Endothelial cell (in vitro differentiated cells): Measurements from ENCODE around the gene NSA2. TPM values are rescaled to one million over a fixed set of nuclear protein-coding genes. Genes with fewer than 3 reads are reported as not detected.

ENCODE experiments used
- DNase-seq: peaks from one replicate; pipeline ENCODE4 v3.0.0; 2021; ENCODE audit warnings: low spot score
- H3K27ac Mint-ChIP-seq: one replicate; pipeline ENCODE4 v1.8.0; 2021; ENCODE audit warnings: mixed read lengths, inconsistent platforms; ENCODE audit not compliant: unreplicated experiment
- H3K27me3 Mint-ChIP-seq: one replicate; pipeline ENCODE4 v1.8.0; 2021; ENCODE audit warnings: mild to moderate bottlenecking, moderate library complexity, mixed read lengths, inconsistent platforms; ENCODE audit not compliant: unreplicated experiment
- H3K36me3 Mint-ChIP-seq: one replicate; pipeline ENCODE4 v1.8.0; 2021; ENCODE audit warnings: mild to moderate bottlenecking, low read depth, mixed read lengths, inconsistent platforms; ENCODE audit not compliant: unreplicated experiment
- H3K4me1 Mint-ChIP-seq: one replicate; pipeline ENCODE4 v1.8.0; 2021; ENCODE audit warnings: mild to moderate bottlenecking, mixed read lengths, inconsistent platforms; ENCODE audit not compliant: unreplicated experiment
- H3K4me3 Mint-ChIP-seq: one replicate; pipeline ENCODE4 v1.8.0; 2021; ENCODE audit warnings: mild to moderate bottlenecking, mixed read lengths, inconsistent platforms; ENCODE audit not compliant: unreplicated experiment
- H3K9me3 Mint-ChIP-seq: one replicate; pipeline ENCODE4 v1.8.0; 2021; ENCODE audit warnings: mixed read lengths, inconsistent platforms; ENCODE audit not compliant: unreplicated experiment
- CTCF ChIP-seq: fragments of 200-600 bp; sonication (generic); IDR thresholded peaks from one replicate; pipeline ENCODE4 v1.5.0; 2021; ENCODE audit warnings: antibody characterized with exemption; ENCODE audit not compliant: unreplicated experiment
- total RNA-seq: library from RNA; stranded (reverse); fragmentation: NEBNext Ultra II Directional; extraction: Animal tissue kit (Norgen Biotek cat#: 25700); gene quantifications from one replicate; pipeline ENCODE4 v1.2.1, GENCODE V29; 2021; ENCODE audit not compliant: unreplicated experiment

The NSA2 gene
- total RNA-seq, 1 donor from 2014 or later = 59.2 TPM

DNA sequence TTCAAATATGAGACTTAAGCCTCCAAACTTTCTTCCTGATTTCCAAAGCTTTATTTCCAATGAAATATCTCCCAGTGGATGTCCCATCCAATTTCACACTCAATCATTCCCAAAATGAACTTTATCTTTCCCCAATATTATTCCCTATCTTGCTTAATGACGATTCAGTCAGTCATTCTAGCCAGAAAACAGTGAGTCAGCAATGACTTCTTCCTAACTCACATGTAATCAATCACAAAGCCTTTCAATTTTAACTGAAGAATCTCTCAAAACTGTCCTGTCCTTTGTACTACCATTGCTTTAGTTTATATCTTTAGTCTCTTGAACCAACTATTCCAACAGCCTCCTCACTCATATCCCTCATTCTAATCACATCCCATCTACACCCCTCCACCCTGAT is 34.9 kb downstream of the NSA2 start:
- Mint-ChIP-seq H3K36me3 (no peaks in the 10 kb centered on the region), H3K27me3 (no peaks in the 10 kb centered on the region), H3K4me1 (peaks cover 4% of the 10 kb centered on the region), H3K4me3 (no peak overlapping the region), H3K27ac (no peak overlapping the region), H3K9me3 (no peaks in the 10 kb centered on the region)
- DNase-seq = no peak
- TF ChIP-seq CTCF = no peak

- H3K36me3 Mint-ChIP-seq = peaks cover 4% of the 10 kb centered on the region
- H3K4me3 Mint-ChIP-seq = no peak overlapping the region
- DNase-seq = no peak
- no peak overlapping the region for H3K27ac Mint-ChIP-seq
- TF ChIP-seq CTCF = no peak
- peaks cover 9% of the 10 kb centered on the region for H3K4me1 Mint-ChIP-seq
- no peaks in the 10 kb centered on the region for H3K9me3 Mint-ChIP-seq
- H3K27me3 Mint-ChIP-seq = no peaks in the 10 kb centered on the region
These were observed 43.9 kb downstream of the NSA2 start for GRCh38 chr5:74810915-74811314.

GRCh38 chr5:74816875-74817274 is 49.8 kb downstream of the NSA2 start:
- Mint-ChIP-seq H3K4me1 (peaks cover 14% of the 10 kb centered on the region), H3K4me3 (no peak overlapping the region), H3K9me3 (no peaks in the 10 kb centered on the region), H3K27ac (no peak overlapping the region), H3K36me3 (no peaks in the 10 kb centered on the region), H3K27me3 (no peaks in the 10 kb centered on the region)
- no peak for TF ChIP-seq CTCF
- no peak for DNase-seq

- H3K4me3 Mint-ChIP-seq = no peak overlapping the region
- H3K27ac Mint-ChIP-seq = no peak overlapping the region
- peaks cover 10% of the 10 kb centered on the region for H3K4me1 Mint-ChIP-seq
- H3K9me3 Mint-ChIP-seq = no peaks in the 10 kb centered on the region
- peaks cover 3% of the 10 kb centered on the region for H3K36me3 Mint-ChIP-seq
- DNase-seq = no peak
- no peaks in the 10 kb centered on the region for H3K27me3 Mint-ChIP-seq
- TF ChIP-seq CTCF = no peak
These were observed 55.2 kb downstream of the NSA2 start for GRCh38 chr5:74822288-74822687.

DNA sequence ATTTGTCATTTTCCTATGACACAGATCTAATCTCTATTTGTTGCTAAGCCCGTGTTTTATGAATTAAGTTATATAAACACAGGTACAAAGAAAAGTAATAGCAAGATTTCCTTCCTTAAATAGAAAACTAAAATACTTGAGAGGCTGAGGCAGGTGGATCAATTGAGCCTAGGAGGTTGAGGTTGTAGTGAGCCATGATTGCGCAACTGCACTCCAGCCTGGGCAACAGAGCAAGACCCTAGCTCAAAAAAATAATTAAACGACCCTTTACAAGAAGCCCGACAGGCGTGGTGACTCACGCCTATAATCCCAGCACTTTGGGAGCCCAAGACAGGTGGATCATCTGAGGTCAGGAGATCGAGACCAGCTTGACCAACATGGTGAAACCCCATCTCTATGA is 62.4 kb downstream of the NSA2 start:
- Mint-ChIP-seq H3K4me3 (no peak overlapping the region), H3K9me3 (no peaks in the 10 kb centered on the region), H3K27me3 (no peaks in the 10 kb centered on the region), H3K4me1 (peaks cover 2% of the 10 kb centered on the region), H3K27ac (no peak overlapping the region), H3K36me3 (no peaks in the 10 kb centered on the region)
- no peak for DNase-seq
- TF ChIP-seq CTCF = no peak

Other genes with a start within 250 kb of the NSA2 start
- gene ENC1, start 126.5 kb upstream of the NSA2 start, total RNA-seq = 162 TPM
- gene HEXB, start 82.0 kb upstream of the NSA2 start, total RNA-seq = 79.4 TPM
- gene GFM2, start 132 bp upstream of the NSA2 start, total RNA-seq = 25.1 TPM
- 21.1 TPM for gene FAM169A, start 99.1 kb downstream of the NSA2 start, total RNA-seq